GM19238 (cell line): ENCODE results near the gene C9orf72.
"Not testable (repeated sequence)": the region's sequence is repeated elsewhere in the genome, so short reads cannot be mapped to it uniquely, and the experiment has no call there.

ENCODE experiments used
- DNase-seq: peaks from one replicate; pipeline ENCODE4 v3.0.0; 2011; ENCODE audit warnings: low spot score; ENCODE audit not compliant: insufficient read length

Gene C9orf72

GRCh38 chr9:27572918-27573633 lies at the start of gene C9orf72:
Gene C9orf72, minus strand, starts transcription at chr9:27573481. Its CDS starts 6,361 bp downstream, at chr9:27567120.
- DNase-seq = peak; percentile 51

GRCh38 chr9:27622693-27623340 lies 49.5 kb upstream of the C9orf72 start:
- no peak for DNase-seq

GRCh38 chr9:27619743-27620142 lies 46.5 kb upstream of the C9orf72 start:
- DNase-seq = no peak

GRCh38 chr9:27618066-27618465 lies 44.8 kb upstream of the C9orf72 start:
- no peak for DNase-seq

- DNase-seq = no peak
Measured at GRCh38 chr9:27614551-27614950, 41.3 kb upstream of the C9orf72 start.

- not testable (repeated sequence) for DNase-seq
Measured at GRCh38 chr9:27612036-27612435, 38.8 kb upstream of the C9orf72 start.

- DNase-seq = no peak
Measured at GRCh38 chr9:27610622-27611021, 37.3 kb upstream of the C9orf72 start.

- no peak for DNase-seq
Measured at GRCh38 chr9:27602954-27603353, 29.7 kb upstream of the C9orf72 start.

- DNase-seq = no peak
Measured at GRCh38 chr9:27602142-27602861, 29.0 kb upstream of the C9orf72 start.

- DNase-seq = no peak
Measured at GRCh38 chr9:27601396-27601795, 28.1 kb upstream of the C9orf72 start.

GRCh38 chr9:27600256-27600655 lies 27.0 kb upstream of the C9orf72 start:
- no peak for DNase-seq

GRCh38 chr9:27599870-27600238 lies 26.6 kb upstream of the C9orf72 start:
- no peak for DNase-seq

GRCh38 chr9:27599102-27599869 lies 26.0 kb upstream of the C9orf72 start:
- no peak for DNase-seq

GRCh38 chr9:27595733-27596132 lies 22.5 kb upstream of the C9orf72 start:
- no peak for DNase-seq

GRCh38 chr9:27591672-27592071 lies 18.4 kb upstream of the C9orf72 start:
- DNase-seq = no peak

GRCh38 chr9:27591093-27591492 lies 17.8 kb upstream of the C9orf72 start:
- no peak for DNase-seq

- no peak for DNase-seq
Measured at GRCh38 chr9:27590651-27591050, 17.4 kb upstream of the C9orf72 start.

GRCh38 chr9:27589462-27589861 lies 16.2 kb upstream of the C9orf72 start:
- DNase-seq = no peak

- peak; percentile 6 for DNase-seq
Measured at GRCh38 chr9:27586304-27586703, 13.0 kb upstream of the C9orf72 start.

- no peak for DNase-seq
Measured at GRCh38 chr9:27584931-27585330, 11.7 kb upstream of the C9orf72 start.

- DNase-seq = no peak
Measured at GRCh38 chr9:27582794-27583193, 9.5 kb upstream of the C9orf72 start.

GRCh38 chr9:27581826-27582225 lies 8.5 kb upstream of the C9orf72 start:
- DNase-seq = no peak
